RPMI7951 (cell line): ENCODE results near the gene HOMEZ. TPM values are rescaled to one million over a fixed set of nuclear protein-coding genes. Genes with fewer than 3 reads are reported as not detected.
A peak's percentile ranks its signal among the peaks of the same experiment; 100 is the strongest.
"Not testable (repeated sequence)": the region's sequence is repeated elsewhere in the genome, so short reads cannot be mapped to it uniquely, and the experiment has no call there.

ENCODE experiments used
- DNase-seq: peaks from one replicate; pipeline ENCODE4 v3.0.0-alpha.2; 2012; ENCODE audit warnings: low read depth
- total RNA-seq: library from RNA; depleted of rRNA; stranded (reverse); fragments of >200 nt; shearing (Covaris generic); gene quantifications from 2 replicates; pipeline ENCODE4 v1.2.3, GENCODE V29; 2014; rRNA removed

The HOMEZ gene
- total RNA-seq, result 6.4 and 9.9 TPM in 2 replicates

GRCh38 chr14:23286020-23286901 lies at the start of gene HOMEZ:
Gene HOMEZ, minus strand, starts transcription at chr14:23286132. Its CDS starts 180 bp downstream, at chr14:23285952.
- peak; percentile 98 for DNase-seq

GRCh38 chr14:23335623-23336022 lies 49.7 kb upstream of the HOMEZ start:
- no peak for DNase-seq

GRCh38 chr14:23327947-23328744 lies 42.2 kb upstream of the HOMEZ start:
- peak; percentile 63 for DNase-seq

- no peak for DNase-seq
Measured at GRCh38 chr14:23326491-23327332, 40.8 kb upstream of the HOMEZ start.

- not testable (repeated sequence) for DNase-seq
Measured at GRCh38 chr14:23325746-23326145, 39.8 kb upstream of the HOMEZ start.

- DNase-seq, result no peak
Measured at GRCh38 chr14:23324993-23325392, 39.1 kb upstream of the HOMEZ start.

- DNase-seq, result no peak
Measured at GRCh38 chr14:23324455-23324846, 38.5 kb upstream of the HOMEZ start.

GRCh38 chr14:23323838-23324454 lies 38.0 kb upstream of the HOMEZ start:
- no peak for DNase-seq

- no peak for DNase-seq
Measured at GRCh38 chr14:23322568-23323517, 36.9 kb upstream of the HOMEZ start.

GRCh38 chr14:23321572-23322547 lies 35.9 kb upstream of the HOMEZ start:
- DNase-seq, result peak; percentile 58

- DNase-seq, result peak; percentile 99
Measured at GRCh38 chr14:23320584-23321571, 34.9 kb upstream of the HOMEZ start, which contains the start of gene PABPN1. Gene PABPN1, plus strand, starts transcription at chr14:23321457. Its CDS starts 13 bp downstream, at chr14:23321470.

- no peak for DNase-seq
Measured at GRCh38 chr14:23319746-23320583, 34.0 kb upstream of the HOMEZ start.

- no peak for DNase-seq
Measured at GRCh38 chr14:23316300-23316699, 30.4 kb upstream of the HOMEZ start.

GRCh38 chr14:23310546-23310945 lies 24.6 kb upstream of the HOMEZ start:
- DNase-seq, result no peak

GRCh38 chr14:23308721-23309445 lies 23.0 kb upstream of the HOMEZ start:
- DNase-seq, result no peak
